NOMO-1 treated with DMSO at 0.1 percent for 48 hours (cell line): Measurements from ENCODE around the gene SLF2.

ENCODE experiments used
- DNase-seq: peaks from one replicate; lab custom pipeline; 2025; ENCODE audit not compliant: unreplicated experiment; lab: John Stamatoyannopoulos, UW

Gene SLF2

DNA sequence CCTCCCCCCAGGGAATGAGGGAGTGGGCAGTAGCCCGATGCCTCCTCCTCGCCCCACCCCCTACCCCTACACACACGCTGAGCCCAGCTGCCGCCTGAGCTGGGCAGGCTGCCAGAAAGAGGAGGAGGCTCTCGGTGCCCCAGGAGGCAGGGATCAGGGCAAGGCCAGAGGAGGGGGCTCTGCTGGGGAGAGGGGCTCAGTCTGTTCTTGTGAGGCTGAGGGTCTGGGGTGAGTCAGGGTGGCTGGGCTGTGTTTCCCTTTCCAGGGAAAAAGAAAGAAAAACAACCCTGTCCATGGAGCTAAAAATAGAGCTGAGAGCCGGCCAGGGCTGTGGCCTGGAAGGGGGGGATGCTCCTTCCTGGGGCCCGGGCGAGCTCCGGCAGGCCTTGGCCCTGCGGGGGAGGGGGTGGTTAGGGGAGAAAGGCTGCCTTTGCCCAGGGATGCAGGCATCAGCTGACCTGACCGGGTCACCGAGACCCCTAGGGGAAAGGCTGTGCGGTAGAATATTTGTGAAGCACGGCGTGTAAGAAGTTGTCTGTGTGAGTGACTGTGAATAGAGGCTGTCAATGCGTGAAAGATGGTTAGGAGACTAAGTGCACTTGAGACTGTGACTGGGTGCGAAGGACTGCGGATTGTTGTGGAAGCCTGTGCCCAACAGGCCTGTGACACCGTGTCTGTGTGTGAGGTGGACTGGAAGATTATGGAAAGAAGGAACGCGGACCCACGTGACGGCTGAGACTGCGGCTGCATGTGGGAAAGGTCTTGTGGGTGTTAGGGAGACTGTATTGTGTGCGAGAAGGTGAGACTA, 85.6 kb downstream of the SLF2 start:
- peak; percentile 43 for DNase-seq

DNA sequence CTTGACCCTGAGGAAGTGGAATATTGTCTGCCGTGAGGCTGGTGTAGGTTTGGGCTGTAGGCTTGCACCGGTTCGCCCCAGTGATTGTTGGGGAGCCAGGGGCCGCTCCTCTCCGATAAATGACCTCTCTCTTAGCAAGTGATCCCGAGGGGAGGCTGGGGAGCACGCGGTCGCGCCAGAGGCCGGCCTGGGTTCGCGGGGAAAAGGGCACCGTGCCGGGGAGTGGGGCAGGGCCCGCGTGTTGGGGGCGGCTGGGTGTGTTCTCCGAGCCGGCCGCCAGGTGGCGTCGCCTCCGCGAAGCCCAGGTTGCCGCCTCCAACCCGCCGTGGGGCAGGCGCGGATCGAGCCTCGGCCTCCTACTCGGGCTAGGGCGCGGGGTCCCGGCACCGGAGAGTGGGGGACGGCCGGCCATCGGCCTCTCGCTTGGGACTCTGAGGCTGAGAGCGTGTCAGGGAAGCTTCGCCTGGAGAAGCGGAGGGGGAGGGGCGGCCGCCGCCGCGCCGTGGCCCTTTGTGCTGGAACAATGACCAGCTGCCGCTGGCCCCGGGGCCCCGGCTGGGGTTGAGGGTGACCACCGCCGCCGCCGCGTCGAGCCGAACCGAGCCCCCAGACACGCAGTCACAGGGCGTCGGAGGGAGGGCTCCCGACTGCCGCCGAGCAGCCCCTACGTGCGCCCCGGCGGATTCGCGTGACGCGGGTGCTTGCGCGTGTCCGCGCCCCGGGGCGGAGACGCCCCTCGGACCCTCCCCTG, 86.4 kb downstream of the SLF2 start:
- DNase-seq: peak; percentile 61

DNA sequence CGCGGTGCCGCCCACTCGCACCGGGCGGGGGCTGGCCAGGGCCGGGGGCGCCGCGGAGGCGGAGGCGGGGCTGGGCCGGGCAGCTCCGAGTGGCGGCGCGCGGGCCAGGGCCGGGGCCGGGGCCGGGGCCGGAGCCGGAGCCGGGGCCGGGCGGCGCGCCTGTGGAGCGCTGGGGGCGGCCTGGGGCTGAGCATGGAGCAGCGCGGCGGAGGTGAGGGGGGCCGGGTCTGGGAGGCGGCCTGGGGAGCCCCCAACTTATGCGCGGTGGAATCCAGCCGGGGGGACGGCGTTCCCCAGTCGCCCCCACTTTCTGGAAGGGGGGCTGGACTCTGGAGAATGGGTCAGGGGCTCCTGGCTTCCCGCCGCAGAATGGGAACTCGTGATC, 87.0 kb downstream of the SLF2 start, which contains the start of gene LZTS2:
Gene LZTS2 (plus strand): TSS at position 67 of the 385 bp plus-strand sequence. CDS start 2,731 bp downstream, outside the sequence.
- DNase-seq: no peak

DNA sequence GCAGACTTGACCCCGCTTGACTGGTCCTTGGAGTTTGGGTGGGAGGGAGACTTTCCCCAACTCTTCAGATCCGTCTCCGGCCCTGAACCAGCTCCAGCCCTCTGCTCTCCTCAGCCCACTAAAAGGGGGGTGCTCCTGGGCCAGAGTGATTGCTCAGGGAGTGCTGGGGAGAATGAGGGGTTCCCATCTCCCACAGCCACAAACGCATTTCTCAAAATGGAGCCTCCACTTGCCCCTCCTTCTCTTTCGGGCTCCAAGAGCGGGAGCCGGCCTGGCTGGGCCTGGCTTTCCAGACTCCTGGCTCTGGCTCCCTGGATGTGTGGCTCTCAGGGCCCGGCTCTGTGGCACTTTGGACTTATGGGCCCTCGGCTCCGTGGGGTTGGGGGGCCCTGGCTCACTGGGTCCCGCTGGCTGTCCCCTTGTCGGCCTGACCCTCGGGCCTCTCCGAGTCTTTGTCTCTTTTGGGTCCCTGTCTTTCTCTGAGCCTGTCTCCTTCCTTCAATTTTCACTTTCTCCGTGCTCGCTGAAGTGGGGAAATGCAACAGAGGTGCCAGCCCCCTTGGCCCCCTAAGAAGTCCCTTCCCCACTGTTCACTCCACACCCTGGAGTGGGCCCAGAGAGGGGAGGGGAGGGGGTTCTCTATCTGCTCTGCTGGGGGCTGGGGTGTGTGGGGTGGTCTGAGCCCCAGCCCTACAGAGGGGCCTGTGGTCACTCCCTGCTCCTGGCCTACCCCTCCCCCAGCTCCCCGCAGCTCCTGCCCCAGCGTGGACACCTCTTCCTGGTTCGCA, 87.6 kb downstream of the SLF2 start:
- DNase-seq: no peak

DNA sequence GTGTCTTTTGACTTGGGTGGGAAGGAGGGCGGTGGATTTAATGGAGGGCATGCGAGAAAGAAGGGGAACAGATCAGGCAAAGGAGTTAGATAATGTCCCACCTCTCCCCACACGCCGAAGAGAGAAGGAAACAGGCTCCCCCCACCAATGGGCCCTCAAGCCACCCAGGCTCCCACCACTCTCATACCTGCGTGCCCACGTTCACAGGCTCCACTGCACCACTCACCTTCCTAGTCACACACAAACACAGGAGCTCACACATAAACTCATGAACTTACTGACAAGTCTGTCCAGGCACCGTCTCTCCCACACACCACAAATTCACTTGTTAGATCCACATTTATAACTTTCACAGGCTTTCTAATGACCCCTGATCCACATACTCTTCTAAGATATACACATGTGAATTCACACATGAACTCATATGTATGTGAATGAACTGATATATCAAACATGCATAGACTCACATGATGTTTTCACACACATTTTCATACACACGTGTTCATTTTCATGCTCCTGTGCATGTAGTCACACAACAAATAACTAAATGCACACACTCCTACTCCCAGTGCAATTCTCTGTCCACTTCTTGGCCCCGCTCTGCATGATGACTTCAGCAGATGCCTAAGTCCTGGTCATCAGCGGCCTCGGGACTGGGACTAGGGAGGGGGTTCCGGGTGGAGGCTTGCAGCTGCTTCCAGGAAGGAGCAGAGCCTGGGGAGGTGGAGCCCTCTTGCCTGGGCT, 88.3 kb downstream of the SLF2 start:
- no peak for DNase-seq

GRCh38 chr10:101001659-101002035, 88.9 kb downstream of the SLF2 start:
- no peak for DNase-seq

DNA sequence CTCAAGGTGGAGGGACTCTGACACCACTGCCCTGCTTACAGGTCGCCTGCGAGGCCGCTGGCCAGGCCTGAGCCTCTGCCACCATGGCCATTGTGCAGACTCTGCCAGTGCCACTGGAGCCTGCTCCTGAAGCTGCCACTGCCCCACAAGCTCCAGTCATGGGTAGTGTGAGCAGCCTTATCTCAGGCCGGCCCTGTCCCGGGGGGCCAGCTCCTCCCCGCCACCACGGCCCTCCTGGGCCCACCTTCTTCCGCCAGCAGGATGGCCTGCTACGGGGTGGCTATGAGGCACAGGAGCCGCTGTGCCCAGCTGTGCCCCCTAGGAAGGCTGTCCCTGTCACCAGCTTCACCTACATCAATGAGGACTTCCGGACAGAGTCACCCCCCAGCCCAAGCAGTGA, 89.7 kb downstream of the SLF2 start:
- DNase-seq: no peak

GRCh38 chr10:101003639-101004206, 91.0 kb downstream of the SLF2 start:
- no peak for DNase-seq

DNA sequence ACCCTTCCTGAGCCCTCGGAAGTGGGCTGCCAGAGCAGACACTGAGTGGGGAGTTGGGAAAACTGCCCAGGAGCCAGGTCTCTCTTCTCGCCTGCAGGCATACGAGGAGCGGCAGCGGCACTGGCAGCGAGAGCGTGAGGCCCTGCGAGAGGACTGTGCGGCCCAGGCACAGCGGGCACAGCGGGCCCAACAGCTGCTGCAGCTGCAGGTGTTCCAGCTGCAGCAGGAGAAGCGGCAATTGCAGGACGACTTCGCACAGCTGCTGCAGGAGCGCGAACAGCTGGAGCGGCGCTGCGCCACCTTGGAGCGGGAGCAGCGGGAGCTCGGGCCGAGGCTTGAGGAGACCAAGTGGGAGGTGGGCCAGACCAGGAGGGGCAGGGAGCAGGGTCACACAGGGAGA, 92.6 kb downstream of the SLF2 start:
- no peak for DNase-seq

GRCh38 chr10:101005869-101006567, 93.3 kb downstream of the SLF2 start:
- no peak for DNase-seq

GRCh38 chr10:101006593-101007098, 93.9 kb downstream of the SLF2 start:
- DNase-seq: no peak

GRCh38 chr10:101007099-101007711, 94.4 kb downstream of the SLF2 start:
- DNase-seq: no peak

DNA sequence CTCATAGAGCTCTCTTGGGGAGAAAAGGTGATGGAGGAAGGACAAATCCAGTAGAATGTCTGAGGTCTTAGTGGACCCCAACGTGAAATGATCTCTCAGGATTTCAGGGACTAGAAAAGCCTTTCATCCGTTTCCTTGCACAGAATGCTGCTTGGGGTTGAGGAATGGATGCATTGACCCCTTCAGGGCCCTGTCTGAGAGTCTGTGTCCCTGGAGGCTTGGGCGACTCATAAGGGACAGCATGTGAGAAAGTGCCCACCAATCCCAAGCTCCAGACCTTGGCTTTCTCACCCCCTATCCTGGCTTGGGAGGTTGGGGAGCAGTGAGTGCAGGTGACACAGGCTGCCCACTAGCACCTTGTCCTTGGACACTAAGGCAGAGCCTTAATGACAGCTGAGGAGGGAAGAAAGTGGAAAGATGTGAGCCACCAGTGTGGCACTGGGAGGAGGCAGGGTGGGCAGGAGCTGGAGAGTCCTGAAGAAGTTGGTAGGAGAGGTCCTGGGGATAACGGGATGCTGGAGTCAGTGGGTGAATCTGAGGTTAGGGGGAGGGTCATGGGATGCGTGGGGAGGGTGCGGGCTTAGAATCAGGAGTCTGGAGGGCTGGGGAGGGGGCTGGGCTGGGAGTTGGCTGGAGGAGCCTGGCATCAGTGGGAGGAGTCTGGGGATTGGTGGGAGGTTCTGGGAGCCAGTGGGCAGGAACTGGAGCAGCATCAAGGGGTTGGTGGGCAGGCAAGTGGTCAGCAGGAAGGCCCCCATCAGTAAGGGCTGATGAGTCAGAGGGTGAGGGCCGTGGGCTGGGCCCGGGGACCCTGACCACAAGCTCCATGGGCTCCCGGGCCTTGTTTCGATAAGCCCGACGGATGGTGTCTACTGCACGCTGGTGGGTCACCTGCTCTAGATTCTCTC, 95.4 kb downstream of the SLF2 start:
- no peak for DNase-seq

DNA sequence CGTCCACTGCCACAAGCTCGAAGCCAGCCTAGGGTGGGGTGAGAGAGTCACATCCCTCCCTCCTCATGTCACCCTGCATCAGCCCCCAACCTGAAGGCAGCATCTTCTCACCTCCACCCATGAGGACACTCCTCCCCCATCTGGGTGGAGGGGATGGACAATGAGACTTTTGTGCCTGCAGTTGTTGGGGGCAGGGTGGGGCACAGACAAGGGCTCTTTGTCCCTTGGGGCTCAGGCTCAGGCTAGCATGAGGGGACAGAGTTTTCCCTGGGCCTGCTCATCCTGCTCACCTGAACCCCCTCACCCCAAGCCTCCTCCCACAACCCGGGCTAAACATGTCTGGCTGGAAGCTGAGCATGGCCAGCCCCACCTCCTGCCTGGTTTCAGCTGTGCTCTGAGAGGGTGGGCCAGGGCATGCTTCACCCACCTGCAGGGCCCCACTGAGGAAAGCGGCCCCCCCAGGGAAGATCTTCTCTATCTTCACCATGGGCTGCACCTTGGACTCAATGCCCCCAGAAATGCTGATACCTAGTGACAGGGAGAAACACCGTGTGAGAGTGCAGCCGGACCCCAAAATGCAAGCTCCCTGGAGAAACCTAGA, 96.2 kb downstream of the SLF2 start:
- DNase-seq: no peak

DNA sequence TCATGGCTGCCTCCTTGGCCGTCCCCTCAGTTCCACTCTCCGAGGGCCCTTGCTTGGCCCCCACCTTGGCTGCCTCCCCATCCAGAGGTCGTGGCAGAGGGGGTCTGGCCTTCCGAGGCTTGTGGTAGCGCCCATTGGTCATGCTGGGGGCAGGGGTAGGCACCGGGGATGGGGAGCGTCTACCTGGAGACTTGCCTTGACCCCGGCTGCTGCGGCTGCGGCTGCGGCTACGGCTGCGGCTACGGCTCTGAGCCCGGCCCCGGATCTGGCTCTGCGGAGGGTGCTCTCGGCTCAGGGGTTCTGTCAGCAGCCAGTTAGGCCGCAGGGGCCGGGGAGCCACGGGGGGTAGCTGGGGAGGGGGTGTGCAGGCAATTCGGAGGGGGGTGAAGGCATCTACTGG, 97.6 kb downstream of the SLF2 start:
- no peak for DNase-seq

DNA sequence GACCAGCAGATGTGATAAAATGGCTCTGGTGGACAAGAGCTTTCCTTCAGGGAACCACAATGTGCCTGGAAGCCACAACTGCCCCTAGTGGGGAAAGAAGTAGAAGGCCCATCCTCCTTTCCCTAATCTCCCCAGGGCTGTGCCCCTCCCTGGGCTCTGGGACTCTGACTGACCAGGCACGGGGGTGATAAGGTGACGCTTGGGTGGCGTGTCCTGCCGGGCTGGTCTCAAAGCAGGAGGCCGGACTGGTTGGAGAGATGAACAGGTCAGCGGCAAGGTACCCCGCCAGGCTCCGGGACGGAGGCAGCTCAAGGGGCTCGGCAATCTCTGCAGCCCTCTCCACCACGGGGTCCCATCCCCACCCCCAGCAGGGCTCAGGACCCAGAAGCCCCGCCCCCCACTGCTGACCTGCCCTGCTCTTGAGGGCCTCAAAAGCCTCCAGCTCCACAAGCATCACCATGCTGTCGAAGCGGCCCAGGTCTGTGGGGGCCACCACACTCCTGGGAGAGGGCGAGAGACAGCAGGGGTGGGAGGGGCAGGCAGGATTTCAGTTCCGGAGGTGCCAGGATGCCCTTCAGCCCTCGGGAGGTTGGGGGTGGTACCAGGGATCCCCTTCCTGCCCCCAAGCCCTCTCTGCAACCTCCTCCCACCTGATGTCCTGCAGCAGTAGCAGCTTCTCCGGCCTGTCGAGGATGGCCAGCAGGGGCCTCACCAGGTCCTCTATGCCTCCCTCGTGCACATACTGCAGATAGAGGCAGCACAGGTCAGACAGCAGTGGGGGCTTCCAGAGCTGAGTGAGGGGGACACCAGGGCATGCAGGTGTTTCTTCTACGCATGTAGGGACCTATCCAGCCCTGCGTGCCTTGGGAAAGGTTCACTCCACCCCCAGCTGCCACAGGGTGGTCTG, 99.0 kb downstream of the SLF2 start:
- no peak for DNase-seq
